CD14-positive monocyte (primary cell): ENCODE measurements around the gene SCAF4. TPM values are rescaled to one million over a fixed set of nuclear protein-coding genes. Genes with fewer than 3 reads are reported as not detected.
A peak's percentile ranks its signal among the peaks of the same experiment; 100 is the strongest.

ENCODE experiments used
- DNase-seq, 3 donors: peaks; one replicate each; pipeline ENCODE4 v3.0.0-alpha.2; 2011 to 2022
- H2AFZ ChIP-seq: 2 replicates; pipeline ENCODE4 v1.6.0; 2012; ENCODE audit warnings: mild to moderate bottlenecking, low read depth, low read length, inconsistent platforms; ENCODE audit not compliant: insufficient read depth, poor library complexity, severe bottlenecking
- H3K27ac ChIP-seq, 2 donors: 1 replicate in 1 of 2; 2 replicates in 1 of 2; pipeline ENCODE4 v1.5.1; 2012 to 2013; ENCODE audit warnings: low read length in 2 of 2, control low read depth in 1 of 2, inconsistent platforms in 1 of 2, low read depth in 1 of 2, mild to moderate bottlenecking in 1 of 2
- H3K27me3 ChIP-seq, 2 donors: one replicate each; pipeline versions ENCODE4 v1.6.0 to v1.6.1; 2011 to 2013; ENCODE audit warnings: low read length in 2 of 2; ENCODE audit not compliant: control insufficient read depth in 2 of 2, insufficient read depth in 2 of 2
- H3K36me3 ChIP-seq, 2 donors: replicated peaks in 1 of 2; 1 replicate in 1 of 2; 2 replicates in 1 of 2; pipeline versions ENCODE4 v1.5.1 to v1.6.1; 2012 to 2013; ENCODE audit warnings: low read length in 2 of 2, control low read depth in 1 of 2, inconsistent platforms in 1 of 2, mild to moderate bottlenecking in 1 of 2; ENCODE audit not compliant: insufficient read depth in 2 of 2, control insufficient read depth in 1 of 2
- H3K4me1 ChIP-seq, 2 donors: 1 replicate in 1 of 2; 2 replicates in 1 of 2; pipeline versions ENCODE4 v1.5.1 to v1.6.1; 2012 to 2013; ENCODE audit warnings: low read length in 2 of 2, control low read depth in 1 of 2, inconsistent platforms in 1 of 2, mild to moderate bottlenecking in 1 of 2, moderate library complexity in 1 of 2; ENCODE audit not compliant: insufficient read depth in 2 of 2, control insufficient read depth in 1 of 2
- H3K4me2 ChIP-seq: replicated peaks from 2 replicates; pipeline ENCODE3; 2012; ENCODE audit warnings: low read length, moderate library complexity, mild to moderate bottlenecking; ENCODE audit not compliant: poor library complexity, severe bottlenecking; ENCODE audit errors: extremely low read depth
- H3K4me3 ChIP-seq, 3 experiments: fragments of 200-600 bp in 1 of 3; sonication (generic) in 1 of 3; replicated peaks in 1 of 3; 1 replicate in 2 of 3; 2 replicates in 1 of 3; pipeline ENCODE4 v1.5.1; 2011 to 2013; ENCODE audit warnings: low read length in 3 of 3, mild to moderate bottlenecking in 3 of 3, control low read depth in 2 of 3, low read depth in 2 of 3, inconsistent platforms in 1 of 3, moderate library complexity in 1 of 3
- H3K79me2 ChIP-seq: 2 replicates; pipeline ENCODE4 v1.6.0; 2012; ENCODE audit warnings: mild to moderate bottlenecking, control low read depth, inconsistent platforms, low read length, moderate library complexity; ENCODE audit not compliant: insufficient read depth
- H3K9ac ChIP-seq: 2 replicates; pipeline ENCODE4 v1.6.0; 2017; ENCODE audit warnings: low read length, mild to moderate bottlenecking; ENCODE audit not compliant: insufficient read depth, poor library complexity, severe bottlenecking
- H3K9me3 ChIP-seq, 2 donors: replicated peaks in 1 of 2; 1 replicate in 1 of 2; 2 replicates in 1 of 2; pipeline versions ENCODE4 v1.5.1 to v1.6.1; 2012 to 2013; ENCODE audit warnings: low read length in 2 of 2, control low read depth in 1 of 2; ENCODE audit not compliant: control insufficient read depth in 1 of 2, insufficient read depth in 1 of 2
- H4K20me1 ChIP-seq: 2 replicates; pipeline ENCODE4 v1.6.0; 2012; ENCODE audit warnings: mild to moderate bottlenecking, low read length, control low read depth, moderate library complexity; ENCODE audit not compliant: insufficient read depth
- H3K27ac Mint-ChIP-seq, 7 donors: one replicate each; pipeline ENCODE4 v1.8.0; 2020; ENCODE audit warnings: mild to moderate bottlenecking in 7 of 7, mixed read lengths in 7 of 7, moderate library complexity in 6 of 7, inconsistent platforms in 2 of 7
- H3K27me3 Mint-ChIP-seq, 3 donors: one replicate each; pipeline ENCODE4 v1.8.0; 2021 to 2022; ENCODE audit warnings: low read depth in 3 of 3, mild to moderate bottlenecking in 3 of 3, mixed read lengths in 3 of 3, moderate library complexity in 3 of 3, inconsistent platforms in 1 of 3
- H3K36me3 Mint-ChIP-seq, 2 donors: one replicate each; pipeline ENCODE4 v1.8.0; 2020; ENCODE audit warnings: mixed read lengths in 2 of 2, inconsistent platforms in 1 of 2, mild to moderate bottlenecking in 1 of 2
- H3K4me1 Mint-ChIP-seq: one replicate; pipeline ENCODE4 v1.8.0; 2020; ENCODE audit warnings: mild to moderate bottlenecking, mixed read lengths
- H3K4me3 Mint-ChIP-seq, 2 donors: one replicate each; pipeline ENCODE4 v1.8.0; 2020; ENCODE audit warnings: mild to moderate bottlenecking in 2 of 2, mixed read lengths in 2 of 2, moderate library complexity in 1 of 2
- H3K9me3 Mint-ChIP-seq, 7 donors: one replicate each; pipeline ENCODE4 v1.8.0; 2020 to 2022; ENCODE audit warnings: mixed read lengths in 7 of 7, mild to moderate bottlenecking in 6 of 7, moderate library complexity in 6 of 7, inconsistent platforms in 2 of 7
- WGBS: methylation state at CpG from one replicate; pipeline ENCODE4 v1.1.5; 2013; ENCODE audit warnings: missing lambda C conversion rate; ENCODE audit not compliant: insufficient coverage; 5-methylcytosine and 5-hydroxymethylcytosine counted together
- intact Hi-C, 2 donors: fragments of 100-400 bp; cut with micrococcal nuclease; formaldehyde crosslinking; loops; one replicate each; pipeline versions ENCODE4 v1.15.0 to v1.15.1; 2023
- polyA plus RNA-seq, 3 donors: library from polyadenylated mRNA; depleted of rRNA in 1 of 3; unstranded in 2 of 3; stranded (reverse) in 1 of 3; fragments of 300-500 nt in 2 of 3; fragments of >200 nt in 1 of 3; fragmentation: Illumina TruSeq in 2 of 3; gene quantifications; 1 replicate in 2 of 3; 2 replicates in 1 of 3; pipeline ENCODE4 v1.2.3, GENCODE V29; 2012 to 2021
- TF ChIP-seq, protein P1 (sequence below): fragments of 200-600 bp; IDR thresholded peaks from one replicate; pipeline ENCODE4 v1.8.0; 2022; ENCODE audit warnings: antibody characterized with exemption, mild to moderate bottlenecking

The SCAF4 gene
- polyA plus RNA-seq, 3 donors: 4.6 to 28.7 (median 11.3) TPM

DNA sequence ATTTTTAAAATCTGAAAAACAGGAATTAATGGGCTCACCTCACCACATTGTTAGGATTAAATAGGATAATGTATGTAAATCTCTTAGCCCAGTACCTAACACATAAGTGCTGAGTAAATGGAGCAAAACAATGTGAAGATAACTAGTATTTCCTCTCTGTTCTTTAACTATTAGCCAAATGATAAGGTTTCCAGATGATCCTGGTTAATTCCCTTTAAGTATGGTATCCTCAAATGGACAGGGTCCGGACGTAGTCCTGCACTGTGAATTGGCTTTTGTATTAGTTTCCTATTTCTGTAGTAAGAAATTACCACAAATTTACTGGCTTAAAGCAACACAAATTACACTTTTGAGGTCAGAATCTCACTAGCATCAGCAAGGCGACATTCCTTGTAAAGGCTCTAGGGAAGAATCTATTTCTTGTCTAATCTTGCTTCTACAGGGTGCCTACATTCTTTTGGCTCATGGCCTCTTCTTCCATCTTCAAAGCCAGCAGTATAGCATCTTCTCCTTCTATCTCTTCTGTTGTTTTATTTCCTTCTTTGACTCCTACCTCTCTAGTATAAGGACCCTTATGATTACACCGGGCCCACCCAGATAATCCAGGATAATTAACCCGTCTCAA, 17.1 kb downstream of the SCAF4 start:
- peaks cover 99% of the 10 kb centered on the region for H4K20me1 ChIP-seq
- Mint-ChIP-seq H3K9me3 (peaks cover 0 to 2% (median 0%) of the 10 kb centered on the region in 7 donors), H3K4me3 (no peak overlapping the region), H3K27me3 (no peaks in the 10 kb centered on the region), H3K27ac (no peak overlapping the region), H3K4me1 (peaks cover 29% of the 10 kb centered on the region), H3K36me3 (peaks cover 5 to 9% of the 10 kb centered on the region in 2 donors)
- DNase-seq: no peak
- no peak overlapping the region for H3K27ac ChIP-seq
- no peaks in the 10 kb centered on the region for H3K9me3 ChIP-seq
- intact Hi-C loops: no loop called here
- 100% methylated on average over 1 of the region's 5 CpGs for WGBS
- H3K4me1 ChIP-seq: no peaks in the 10 kb centered on the region
- H3K4me2 ChIP-seq: no peak overlapping the region
- H2AFZ ChIP-seq: no peak overlapping the region
- peaks cover 100% of the 10 kb centered on the region for H3K79me2 ChIP-seq
- no peaks in the 10 kb centered on the region for H3K27me3 ChIP-seq
- no peak overlapping the region for H3K4me3 ChIP-seq
- H3K9ac ChIP-seq: no peak overlapping the region
- H3K36me3 ChIP-seq: no peaks in the 10 kb centered on the region
- TF ChIP-seq, protein P1, sequence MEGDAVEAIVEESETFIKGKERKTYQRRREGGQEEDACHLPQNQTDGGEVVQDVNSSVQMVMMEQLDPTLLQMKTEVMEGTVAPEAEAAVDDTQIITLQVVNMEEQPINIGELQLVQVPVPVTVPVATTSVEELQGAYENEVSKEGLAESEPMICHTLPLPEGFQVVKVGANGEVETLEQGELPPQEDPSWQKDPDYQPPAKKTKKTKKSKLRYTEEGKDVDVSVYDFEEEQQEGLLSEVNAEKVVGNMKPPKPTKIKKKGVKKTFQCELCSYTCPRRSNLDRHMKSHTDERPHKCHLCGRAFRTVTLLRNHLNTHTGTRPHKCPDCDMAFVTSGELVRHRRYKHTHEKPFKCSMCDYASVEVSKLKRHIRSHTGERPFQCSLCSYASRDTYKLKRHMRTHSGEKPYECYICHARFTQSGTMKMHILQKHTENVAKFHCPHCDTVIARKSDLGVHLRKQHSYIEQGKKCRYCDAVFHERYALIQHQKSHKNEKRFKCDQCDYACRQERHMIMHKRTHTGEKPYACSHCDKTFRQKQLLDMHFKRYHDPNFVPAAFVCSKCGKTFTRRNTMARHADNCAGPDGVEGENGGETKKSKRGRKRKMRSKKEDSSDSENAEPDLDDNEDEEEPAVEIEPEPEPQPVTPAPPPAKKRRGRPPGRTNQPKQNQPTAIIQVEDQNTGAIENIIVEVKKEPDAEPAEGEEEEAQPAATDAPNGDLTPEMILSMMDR: no peak

DNA sequence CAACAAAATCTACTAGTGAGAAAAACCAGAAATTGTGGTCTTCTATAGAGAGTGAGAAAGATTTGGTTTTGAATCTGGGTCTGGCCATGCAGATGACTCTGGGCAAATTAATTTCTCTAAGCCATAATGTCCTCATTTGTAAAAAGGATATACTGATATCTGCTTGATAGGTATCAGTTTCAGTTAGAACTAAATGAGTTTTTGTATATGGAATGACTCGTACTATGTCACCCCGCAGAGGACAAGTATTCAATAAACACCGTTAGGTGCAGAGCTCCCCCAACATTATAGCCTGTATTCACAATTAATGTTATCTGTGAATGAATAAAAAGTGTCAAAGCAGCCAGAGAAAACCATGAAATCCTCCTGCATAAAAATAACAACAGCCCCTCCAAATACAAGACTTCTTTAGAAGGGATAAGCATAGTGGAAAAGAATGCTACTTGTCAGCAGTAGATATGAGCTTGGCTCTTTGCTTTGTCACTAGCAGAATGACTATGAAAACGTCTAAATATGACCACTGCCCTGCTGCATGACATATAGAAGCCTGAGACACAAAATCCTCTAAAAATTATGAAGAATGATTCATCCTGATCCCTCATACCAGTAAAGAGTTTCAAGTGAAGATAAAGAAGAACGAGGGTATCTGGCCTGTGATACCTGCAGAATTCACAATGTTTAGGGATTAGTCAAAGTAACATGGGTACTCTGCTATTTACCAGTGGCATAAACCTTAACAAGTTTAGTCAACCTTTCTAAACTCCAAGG, 17.8 kb downstream of the SCAF4 start:
- H3K4me1 ChIP-seq: no peaks in the 10 kb centered on the region
- H3K4me3 ChIP-seq: no peak overlapping the region
- no peaks in the 10 kb centered on the region for H3K9me3 ChIP-seq
- H3K9ac ChIP-seq: no peak overlapping the region
- Mint-ChIP-seq H3K9me3 (no peaks in the 10 kb centered on the region), H3K27me3 (no peaks in the 10 kb centered on the region), H3K27ac (peak overlapping the region in 3 of 7 donors; percentile 20 to 64 (median 28)), H3K4me1 (peaks cover 36% of the 10 kb centered on the region), H3K4me3 (no peak overlapping the region), H3K36me3 (peaks cover 3 to 6% of the 10 kb centered on the region in 2 donors)
- TF ChIP-seq, protein P1: no peak
- H4K20me1 ChIP-seq: peaks cover 99% of the 10 kb centered on the region
- H3K36me3 ChIP-seq: no peaks in the 10 kb centered on the region
- H3K79me2 ChIP-seq: peaks cover 100% of the 10 kb centered on the region
- no peak overlapping the region for H2AFZ ChIP-seq
- H3K27me3 ChIP-seq: no peaks in the 10 kb centered on the region
- intact Hi-C loops: no loop called here
- WGBS: 60% methylated on average over 1 of the region's 5 CpGs
- no peak overlapping the region for H3K27ac ChIP-seq
- H3K4me2 ChIP-seq: no peak overlapping the region
- DNase-seq: no peak
